Right forelimb (tissue), 1 donor: ENCODE results near the gene APOBEC4.

Experiments used
- DNase-seq: peaks from one replicate; pipeline ENCODE4 v3.0.0-alpha.2; 2018

Gene APOBEC4

GRCh38 chr1:183597656-183598347 is 55.3 kb downstream of the APOBEC4 start:
- no peak for DNase-seq

GRCh38 chr1:183596500-183596899 is 56.6 kb downstream of the APOBEC4 start:
- no peak for DNase-seq
